ENCODE measurements around the gene NSMCE1. TPM values are rescaled to one million over a fixed set of nuclear protein-coding genes. Genes with fewer than 3 reads are reported as not detected.

The NSMCE1 gene
- total and polyA plus RNA-seq, 2 of the 8 experiments (the other 6 are each of a cell fraction or from before 2014, with no cell fraction given), result 8.1 to 16.6 TPM

- no peak for TF ChIP-seq POLR2AphosphoS5 (IDR thresholded peaks at IDR 0.05; ENCODE audit: low read depth, low read length)
- no peak for TF ChIP-seq SP4 (IDR thresholded peaks at IDR 0.05; ENCODE audit: low read length)
- TF ChIP-seq CHD1 (IDR thresholded peaks at IDR 0.05; ENCODE audit: low read depth, low read length), result no peak
- no peak for TF ChIP-seq JUN (IDR thresholded peaks at IDR 0.05; ENCODE audit: low read depth, low read length)
- TF ChIP-seq YY1 (IDR thresholded peaks at IDR 0.05; ENCODE audit: low read depth, low read length), result no peak
- TF ChIP-seq SP1 (IDR thresholded peaks at IDR 0.05; ENCODE audit: low read depth, low read length), result no peak
- no peak for TF ChIP-seq FOSL1 (IDR thresholded peaks at IDR 0.05; ENCODE audit: insufficient read depth, low read depth, low read length)
Measured at GRCh38 chr16:27317320-27317719, 48.7 kb upstream of the NSMCE1 start (continued).

Measured in H1 (cell line).